Pancreas (tissue), 10 donors: ENCODE results near the gene SLFN11. TPM values are rescaled to one million over a fixed set of nuclear protein-coding genes. Genes with fewer than 3 reads are reported as not detected.
"Not testable (repeated sequence)": the region's sequence is repeated elsewhere in the genome, so short reads cannot be mapped to it uniquely, and the experiment has no call there.

Source experiments
- ATAC-seq, 4 donors: fragments of 200-7000 bp; cut with Tn5 transposase; one replicate each; pipeline versions ENCODE4 v1.8.0 to v1.9.1; 2020; ENCODE audit warnings: mild to moderate bottlenecking in 4 of 4, moderate library complexity in 4 of 4
- DNase-seq, 6 donors: peaks; one replicate each; pipeline ENCODE4 v3.0.0-alpha.2; 2020
- FAIRE-seq: peaks from 2 replicates; lab custom pipeline; 2012; peaks lifted over from hg19 to GRCh38; lab: Jason Lieb, UNC
- H3K27ac ChIP-seq, 4 donors: fragments of 200-600 bp; sonication (generic); 1 replicate in 3 of 4; 2 replicates in 1 of 4; pipeline versions ENCODE4 v1.5.0 to v1.8.0; 2020
- H3K27me3 ChIP-seq, 4 donors: fragments of 200-600 bp; one replicate each; pipeline ENCODE4 v1.8.0; 2021
- H3K36me3 ChIP-seq, 3 donors: fragments of 200-600 bp; sonication (generic) in 1 of 3; one replicate each; pipeline versions ENCODE4 v1.5.0 to v1.8.0; 2020 to 2021
- H3K4me1 ChIP-seq, 3 donors: fragments of 200-600 bp; one replicate each; pipeline ENCODE4 v1.8.0; 2021
- H3K4me3 ChIP-seq, 4 donors: fragments of 200-600 bp; sonication (generic) in 2 of 4; one replicate each; pipeline versions ENCODE4 v1.5.0 to v1.8.0; 2020 to 2021
- H3K9me3 ChIP-seq, 4 donors: fragments of 200-600 bp; one replicate each; pipeline ENCODE4 v1.8.0; 2021
- WGBS, 2 donors: extraction: QIAGEN DNeasy Blood & Tissue Kit; methylation state at CpG; one replicate each; pipeline ENCODE4 v1.1.7; 2013; 5-methylcytosine and 5-hydroxymethylcytosine counted together
- intact Hi-C, 3 donors: fragments of 100-400 bp; cut with DNase I; formaldehyde crosslinking; loops; one replicate each; pipeline versions ENCODE4 v1.11.1 to v1.14.2; 2022
- polyA plus RNA-seq, 2 donors: library from polyadenylated mRNA; stranded (reverse); fragments of 200-250 nt; gene quantifications; one replicate each; pipeline ENCODE4 v1.2.3, GENCODE V29; 2013
- total RNA-seq, 6 donors: library from RNA; stranded (reverse); fragmentation: NEBNext Ultra II Directional in 4 of 6; extraction: Animal tissue kit (Norgen Biotek cat#: 25700) in 4 of 6; gene quantifications; one replicate each; pipeline versions ENCODE4 v1.2.1 to v1.2.4, GENCODE V29; 2021 to 2023
- TF ChIP-seq, protein P1 (sequence below), 4 donors: fragments of 200-600 bp; sonication (generic) in 3 of 4; IDR thresholded peaks; one replicate each; pipeline versions ENCODE4 v1.5.0 to v1.8.0; 2021; ENCODE audit warnings: antibody characterized with exemption in 4 of 4
- donor health status: healthy with polysubstance abuse.
- donor health status: DM: no; HTN: no; CAD: no; lungs with moderate emphysema.
- donor health status: DM: no; HTN: no; CAD: no.
- donor health status: control.
- donor health status: control.
- donor health status: Bipolar disorder and iron deficiency.
- donor health status: DM: yes; HTN: yes; CAD: no.
- donor health status: DM: no; HTN: no; CAD: no.
- donor health status: DM: no; HTN: no; CAD: no.
- donor health status: DM: yes; HTN: yes; CAD: no.

The SLFN11 gene
- total and polyA plus RNA-seq, 8 donors = 2.4 to 14.1 (median 3.3) TPM

GRCh38 chr17:35341411-35341992 lies 31.9 kb downstream of the SLFN11 start:
- no peak for FAIRE-seq
- Histone ChIP-seq H3K27me3 (peaks cover 0 to 10% (median 0%) of the 10 kb centered on the region in 4 donors), H3K4me3 (no peak overlapping the region), H3K36me3 (no peaks in the 10 kb centered on the region), H3K4me1 (peaks cover 0 to 3% (median 0%) of the 10 kb centered on the region in 3 donors), H3K27ac (no peak overlapping the region), H3K9me3 (no peaks in the 10 kb centered on the region)
- ATAC-seq = no peak
- DNase-seq = no peak
- TF ChIP-seq, protein P1, sequence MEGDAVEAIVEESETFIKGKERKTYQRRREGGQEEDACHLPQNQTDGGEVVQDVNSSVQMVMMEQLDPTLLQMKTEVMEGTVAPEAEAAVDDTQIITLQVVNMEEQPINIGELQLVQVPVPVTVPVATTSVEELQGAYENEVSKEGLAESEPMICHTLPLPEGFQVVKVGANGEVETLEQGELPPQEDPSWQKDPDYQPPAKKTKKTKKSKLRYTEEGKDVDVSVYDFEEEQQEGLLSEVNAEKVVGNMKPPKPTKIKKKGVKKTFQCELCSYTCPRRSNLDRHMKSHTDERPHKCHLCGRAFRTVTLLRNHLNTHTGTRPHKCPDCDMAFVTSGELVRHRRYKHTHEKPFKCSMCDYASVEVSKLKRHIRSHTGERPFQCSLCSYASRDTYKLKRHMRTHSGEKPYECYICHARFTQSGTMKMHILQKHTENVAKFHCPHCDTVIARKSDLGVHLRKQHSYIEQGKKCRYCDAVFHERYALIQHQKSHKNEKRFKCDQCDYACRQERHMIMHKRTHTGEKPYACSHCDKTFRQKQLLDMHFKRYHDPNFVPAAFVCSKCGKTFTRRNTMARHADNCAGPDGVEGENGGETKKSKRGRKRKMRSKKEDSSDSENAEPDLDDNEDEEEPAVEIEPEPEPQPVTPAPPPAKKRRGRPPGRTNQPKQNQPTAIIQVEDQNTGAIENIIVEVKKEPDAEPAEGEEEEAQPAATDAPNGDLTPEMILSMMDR (IDR thresholded peaks at IDR 0.05) = no peak
- intact Hi-C loops = no loop called here
- WGBS, 2 donors = 60 to 62% methylated on average over 5 of the region's 5 CpGs

- Histone ChIP-seq H3K4me1 (no peaks in the 10 kb centered on the region), H3K27ac (no peak overlapping the region), H3K27me3 (peaks cover 0 to 3% (median 0%) of the 10 kb centered on the region in 4 donors), H3K4me3 (no peak overlapping the region), H3K9me3 (no peaks in the 10 kb centered on the region), H3K36me3 (no peaks in the 10 kb centered on the region)
- TF ChIP-seq, protein P1 (IDR thresholded peaks at IDR 0.05) = no peak
- intact Hi-C loops = no loop called here
- WGBS, 2 donors = 72 to 73% methylated on average over 2 of the region's 2 CpGs
- ATAC-seq (no peak), FAIRE-seq (no peak), DNase-seq (no peak)
Measured at GRCh38 chr17:35338230-35338629, 35.2 kb downstream of the SLFN11 start.

DNA sequence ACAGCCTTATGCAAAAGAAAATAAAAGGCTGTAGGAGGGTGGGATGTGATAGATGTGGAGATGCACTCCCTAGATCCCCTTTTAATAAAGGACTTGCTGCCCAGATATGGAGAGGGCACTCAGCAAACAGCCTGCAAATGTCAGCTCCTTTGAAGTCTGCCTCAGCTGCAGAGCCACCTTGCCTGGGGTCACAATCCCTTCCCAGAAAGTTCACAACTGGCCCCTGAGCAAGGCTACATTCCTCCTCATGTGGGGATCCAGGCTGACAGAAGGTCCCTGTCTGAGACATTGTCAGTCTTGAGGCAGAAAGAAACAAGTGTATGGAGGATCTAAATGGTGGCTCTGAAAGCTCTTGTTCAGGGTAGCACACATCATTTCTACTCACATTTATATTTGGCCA lies 36.1 kb downstream of the SLFN11 start:
- Histone ChIP-seq H3K9me3 (no peaks in the 10 kb centered on the region), H3K4me3 (no peak overlapping the region), H3K27me3 (peaks cover 0 to 3% (median 0%) of the 10 kb centered on the region in 4 donors), H3K4me1 (no peaks in the 10 kb centered on the region), H3K27ac (no peak overlapping the region), H3K36me3 (no peaks in the 10 kb centered on the region)
- DNase-seq (no peak), ATAC-seq (no peak), FAIRE-seq (no peak)
- intact Hi-C loops = no loop called here
- TF ChIP-seq, protein P1 (IDR thresholded peaks at IDR 0.05) = no peak

DNA sequence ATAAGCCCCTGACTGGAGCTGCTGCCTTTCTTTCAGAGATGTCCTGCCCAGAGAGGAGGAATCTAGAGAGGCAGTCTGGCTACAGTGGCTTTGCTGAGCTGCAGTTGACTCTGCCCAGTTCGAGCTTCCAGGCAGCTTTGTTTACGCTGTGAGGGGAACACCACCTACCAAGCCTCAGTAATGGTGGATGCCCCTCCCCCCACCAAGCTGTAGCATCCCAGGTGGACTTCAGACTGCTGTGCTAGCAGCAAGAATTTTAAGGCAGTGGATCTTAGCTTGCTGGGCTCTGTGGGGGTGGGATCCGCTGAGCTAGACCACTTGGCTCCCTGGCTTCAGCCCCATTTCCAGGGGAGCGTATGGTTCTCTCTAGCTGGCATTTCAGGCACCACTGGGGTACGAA lies 39.8 kb downstream of the SLFN11 start:
- H3K27me3 ChIP-seq, H3K4me1 ChIP-seq, H3K9me3 ChIP-seq, FAIRE-seq, H3K27ac ChIP-seq, H3K36me3 ChIP-seq, intact Hi-C loops, DNase-seq, ATAC-seq, H3K4me3 ChIP-seq: not testable (repeated sequence)
- 52 to 57% methylated on average over 5 of the region's 5 CpGs for WGBS, 2 donors

DNA sequence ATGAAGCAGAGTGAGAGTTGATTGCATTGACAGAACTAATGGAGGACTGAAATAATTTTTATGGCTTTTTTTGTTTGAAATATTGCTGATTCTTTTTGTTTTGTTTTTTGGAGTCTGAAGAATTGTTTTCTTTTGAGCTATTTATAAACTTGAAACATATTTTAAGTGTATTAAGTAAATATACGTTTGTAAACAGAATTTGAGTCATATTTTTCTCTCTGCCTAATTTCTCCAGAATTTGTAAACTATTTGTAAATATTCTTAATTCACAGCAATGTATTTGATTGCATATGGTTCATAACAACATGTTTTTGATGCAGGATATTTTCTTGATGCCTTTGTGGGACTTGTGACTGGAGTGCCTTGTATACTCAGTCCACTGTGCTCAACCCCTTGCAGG lies 50.7 kb downstream of the SLFN11 start:
- 65 to 72% methylated on average over 1 of the region's 1 CpG for WGBS, 2 donors

More for the DNA sequence above, 50.7 kb downstream of the SLFN11 start:
- Histone ChIP-seq H3K4me1 (no peaks in the 10 kb centered on the region), H3K27me3 (no peaks in the 10 kb centered on the region), H3K9me3 (no peaks in the 10 kb centered on the region), H3K27ac (no peak overlapping the region), H3K4me3 (no peak overlapping the region), H3K36me3 (no peaks in the 10 kb centered on the region)
- TF ChIP-seq, protein P1 (IDR thresholded peaks at IDR 0.05) = no peak
- DNase-seq (no peak), ATAC-seq (no peak), FAIRE-seq (no peak)
- intact Hi-C loops = no loop called here
